GM23338 (cell line): Measurements from ENCODE around the gene HNRNPK.

ENCODE experiments used
- CREB1 ChIP-seq: fragments of 250-450 bp; sonication (Bioruptor Pico); IDR thresholded peaks from 2 replicates; pipeline ENCODE4 v1.5.0; 2020; ENCODE audit warnings: low read depth, mild to moderate bottlenecking, moderate library complexity
- EZH2 ChIP-seq: fragments of 200-600 bp; sonication (generic); IDR thresholded peaks from one replicate; pipeline ENCODE4 v1.8.0; 2017; ENCODE audit warnings: antibody characterized with exemption, mild to moderate bottlenecking, low read depth; ENCODE audit not compliant: unreplicated experiment
- EZH2phosphoT487 ChIP-seq: fragments of 200-600 bp; sonication (generic); IDR thresholded peaks from one replicate; pipeline ENCODE4 v1.8.1; 2018; ENCODE audit warnings: antibody characterized with exemption; ENCODE audit not compliant: unreplicated experiment
- JUNB ChIP-seq: IDR thresholded peaks from one replicate; pipeline ENCODE4 v1.6.1; 2016; ENCODE audit warnings: antibody characterized with exemption; ENCODE audit not compliant: unreplicated experiment
- NANOG ChIP-seq: IDR thresholded peaks from 2 replicates; pipeline ENCODE4 v1.6.1; 2016; ENCODE audit warnings: antibody characterized with exemption, borderline replicate concordance
- POLR2AphosphoS5 ChIP-seq: IDR thresholded peaks from 2 replicates; pipeline ENCODE4 v1.6.1; 2016; ENCODE audit warnings: antibody characterized with exemption, low read depth
- REST ChIP-seq: IDR thresholded peaks from one replicate; pipeline ENCODE4 v1.6.1; 2018; ENCODE audit warnings: antibody characterized with exemption; ENCODE audit not compliant: unreplicated experiment
- STAT1 ChIP-seq: IDR thresholded peaks from one replicate; pipeline ENCODE4 v1.6.1; 2016; ENCODE audit warnings: antibody characterized with exemption; ENCODE audit not compliant: unreplicated experiment
- ZNF331 ChIP-seq: fragments of 250-450 bp; sonication (Bioruptor Pico); IDR thresholded peaks from 2 replicates; pipeline ENCODE4 v1.5.0; 2020; ENCODE audit warnings: low read depth, mild to moderate bottlenecking, moderate library complexity
- ZNF462 ChIP-seq: fragments of 250-450 bp; sonication (Bioruptor Pico); IDR thresholded peaks from 2 replicates; pipeline ENCODE4 v1.5.0; 2020; ENCODE audit warnings: mild to moderate bottlenecking, moderate library complexity
- TF ChIP-seq, protein P1 (sequence below), 2 experiments: fragments of 200-600 bp in 1 of 2; sonication (generic) in 1 of 2; conservative IDR thresholded peaks; 2 replicates each; pipeline versions ENCODE4 v1.5.1 to v1.6.1; 2016 to 2017; ENCODE audit warnings: antibody characterized with exemption in 2 of 2, low read depth in 2 of 2, mild to moderate bottlenecking in 2 of 2, moderate library complexity in 1 of 2
- TF ChIP-seq, protein P2 (sequence below): IDR thresholded peaks from 2 replicates; pipeline ENCODE4 v1.6.1; 2016; ENCODE audit warnings: antibody characterized with exemption

GRCh38 chr9:83978992-83979811 lies 813 bp downstream of the HNRNPK start:
- TF ChIP-seq, protein P1, sequence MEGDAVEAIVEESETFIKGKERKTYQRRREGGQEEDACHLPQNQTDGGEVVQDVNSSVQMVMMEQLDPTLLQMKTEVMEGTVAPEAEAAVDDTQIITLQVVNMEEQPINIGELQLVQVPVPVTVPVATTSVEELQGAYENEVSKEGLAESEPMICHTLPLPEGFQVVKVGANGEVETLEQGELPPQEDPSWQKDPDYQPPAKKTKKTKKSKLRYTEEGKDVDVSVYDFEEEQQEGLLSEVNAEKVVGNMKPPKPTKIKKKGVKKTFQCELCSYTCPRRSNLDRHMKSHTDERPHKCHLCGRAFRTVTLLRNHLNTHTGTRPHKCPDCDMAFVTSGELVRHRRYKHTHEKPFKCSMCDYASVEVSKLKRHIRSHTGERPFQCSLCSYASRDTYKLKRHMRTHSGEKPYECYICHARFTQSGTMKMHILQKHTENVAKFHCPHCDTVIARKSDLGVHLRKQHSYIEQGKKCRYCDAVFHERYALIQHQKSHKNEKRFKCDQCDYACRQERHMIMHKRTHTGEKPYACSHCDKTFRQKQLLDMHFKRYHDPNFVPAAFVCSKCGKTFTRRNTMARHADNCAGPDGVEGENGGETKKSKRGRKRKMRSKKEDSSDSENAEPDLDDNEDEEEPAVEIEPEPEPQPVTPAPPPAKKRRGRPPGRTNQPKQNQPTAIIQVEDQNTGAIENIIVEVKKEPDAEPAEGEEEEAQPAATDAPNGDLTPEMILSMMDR (conservative IDR thresholded peaks at IDR 0.05; ENCODE audit: low read depth in 2 of 2): no peak
- no peak for TF ChIP-seq ZNF462 (CRISPR knock-in tag)
- peak; percentile 43; the same call in 1 of the 2 replicates for TF ChIP-seq POLR2AphosphoS5
- no peak for TF ChIP-seq REST
- TF ChIP-seq EZH2phosphoT487: no peak
- TF ChIP-seq EZH2: no peak
- TF ChIP-seq, protein P2, sequence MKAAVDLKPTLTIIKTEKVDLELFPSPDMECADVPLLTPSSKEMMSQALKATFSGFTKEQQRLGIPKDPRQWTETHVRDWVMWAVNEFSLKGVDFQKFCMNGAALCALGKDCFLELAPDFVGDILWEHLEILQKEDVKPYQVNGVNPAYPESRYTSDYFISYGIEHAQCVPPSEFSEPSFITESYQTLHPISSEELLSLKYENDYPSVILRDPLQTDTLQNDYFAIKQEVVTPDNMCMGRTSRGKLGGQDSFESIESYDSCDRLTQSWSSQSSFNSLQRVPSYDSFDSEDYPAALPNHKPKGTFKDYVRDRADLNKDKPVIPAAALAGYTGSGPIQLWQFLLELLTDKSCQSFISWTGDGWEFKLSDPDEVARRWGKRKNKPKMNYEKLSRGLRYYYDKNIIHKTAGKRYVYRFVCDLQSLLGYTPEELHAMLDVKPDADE: peak; percentile 36; the same call in 1 of the 2 replicates
- TF ChIP-seq CREB1 (CRISPR knock-in tag): peak; percentile 41; the same call in 1 of the 2 replicates
- no peak for TF ChIP-seq JUNB
- TF ChIP-seq NANOG: no peak
- TF ChIP-seq ZNF331: no peak
- TF ChIP-seq STAT1: no peak
